Right lobe of liver (tissue), 4 donors: ENCODE results near the gene PEF1.

Experiments used
- POLR2A ChIP-seq: fragments of 450-650 bp; IDR thresholded peaks from one replicate; pipeline ENCODE4 v1.6.1; 2017; ENCODE audit warnings: antibody characterized with exemption, mild to moderate bottlenecking
- TF ChIP-seq, protein P1 (sequence below), 4 donors: fragments of 200-600 bp in 3 of 4; fragments of 450-650 bp in 1 of 4; IDR thresholded peaks; one replicate each; pipeline versions ENCODE4 v1.5.1 to v1.8.0; 2016 to 2022; ENCODE audit warnings: antibody characterized with exemption in 4 of 4, mild to moderate bottlenecking in 2 of 4
- donor health status: DM: no; HTN: no; CAD: no.
- donor health status: DM: no; HTN: no; CAD: no.
- donor health status: DM: no; HTN: yes; CAD: no.

- TF ChIP-seq POLR2A, result no peak
- TF ChIP-seq, protein P1, sequence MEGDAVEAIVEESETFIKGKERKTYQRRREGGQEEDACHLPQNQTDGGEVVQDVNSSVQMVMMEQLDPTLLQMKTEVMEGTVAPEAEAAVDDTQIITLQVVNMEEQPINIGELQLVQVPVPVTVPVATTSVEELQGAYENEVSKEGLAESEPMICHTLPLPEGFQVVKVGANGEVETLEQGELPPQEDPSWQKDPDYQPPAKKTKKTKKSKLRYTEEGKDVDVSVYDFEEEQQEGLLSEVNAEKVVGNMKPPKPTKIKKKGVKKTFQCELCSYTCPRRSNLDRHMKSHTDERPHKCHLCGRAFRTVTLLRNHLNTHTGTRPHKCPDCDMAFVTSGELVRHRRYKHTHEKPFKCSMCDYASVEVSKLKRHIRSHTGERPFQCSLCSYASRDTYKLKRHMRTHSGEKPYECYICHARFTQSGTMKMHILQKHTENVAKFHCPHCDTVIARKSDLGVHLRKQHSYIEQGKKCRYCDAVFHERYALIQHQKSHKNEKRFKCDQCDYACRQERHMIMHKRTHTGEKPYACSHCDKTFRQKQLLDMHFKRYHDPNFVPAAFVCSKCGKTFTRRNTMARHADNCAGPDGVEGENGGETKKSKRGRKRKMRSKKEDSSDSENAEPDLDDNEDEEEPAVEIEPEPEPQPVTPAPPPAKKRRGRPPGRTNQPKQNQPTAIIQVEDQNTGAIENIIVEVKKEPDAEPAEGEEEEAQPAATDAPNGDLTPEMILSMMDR (IDR thresholded peaks at IDR 0.05), result no peak
These were observed 20.7 kb upstream of the PEF1 start for GRCh38 chr1:31665234-31665878.
